ENCODE data around the gene RPL36.
A peak's percentile ranks its signal among the peaks of the same experiment; 100 is the strongest.
"Not testable (repeated sequence)": the region's sequence is repeated elsewhere in the genome, so short reads cannot be mapped to it uniquely, and the experiment has no call there.

RPL36 gene

GRCh38 chr19:5676105-5676771 is 13.9 kb upstream of the RPL36 start:
- DNase-seq: no peak

DNA sequence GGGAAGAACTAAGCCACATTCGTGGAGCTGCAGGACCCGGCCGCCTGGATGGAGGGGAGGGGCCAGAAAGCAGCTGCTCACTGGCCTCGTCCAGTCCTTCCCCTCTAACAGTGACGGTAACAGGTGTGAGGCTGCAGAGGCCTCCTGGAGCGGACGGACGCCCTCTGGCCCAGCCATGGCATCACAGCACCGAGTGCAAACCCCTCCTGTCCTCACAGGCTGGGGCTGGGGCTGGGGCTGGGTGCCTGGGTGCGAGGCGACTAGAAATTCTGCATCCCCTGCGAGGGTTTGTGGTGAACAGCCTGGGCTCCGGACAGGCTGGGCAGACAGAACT is 13.4 kb upstream of the RPL36 start:
- no peak for DNase-seq

DNA sequence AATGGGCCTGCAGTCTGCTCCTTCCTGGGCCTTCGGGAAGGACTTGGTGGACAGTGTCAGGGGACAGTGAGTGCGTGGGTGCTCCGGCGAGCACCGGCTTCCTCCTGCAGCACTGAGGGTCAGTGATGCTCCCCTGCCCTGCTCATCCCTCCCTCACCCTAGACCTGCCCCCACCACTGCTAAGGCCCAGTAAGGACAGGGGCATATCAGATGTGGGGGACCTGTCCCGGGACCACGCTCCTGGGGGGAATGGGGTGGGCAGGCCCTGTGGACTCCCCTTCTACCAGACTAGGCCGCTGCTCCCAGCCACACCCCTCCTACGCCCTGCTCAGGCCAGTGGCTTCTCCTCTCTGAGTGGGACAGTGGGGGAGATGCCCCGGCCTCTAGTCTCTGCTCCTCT is 13.0 kb upstream of the RPL36 start:
- no peak for DNase-seq

DNA sequence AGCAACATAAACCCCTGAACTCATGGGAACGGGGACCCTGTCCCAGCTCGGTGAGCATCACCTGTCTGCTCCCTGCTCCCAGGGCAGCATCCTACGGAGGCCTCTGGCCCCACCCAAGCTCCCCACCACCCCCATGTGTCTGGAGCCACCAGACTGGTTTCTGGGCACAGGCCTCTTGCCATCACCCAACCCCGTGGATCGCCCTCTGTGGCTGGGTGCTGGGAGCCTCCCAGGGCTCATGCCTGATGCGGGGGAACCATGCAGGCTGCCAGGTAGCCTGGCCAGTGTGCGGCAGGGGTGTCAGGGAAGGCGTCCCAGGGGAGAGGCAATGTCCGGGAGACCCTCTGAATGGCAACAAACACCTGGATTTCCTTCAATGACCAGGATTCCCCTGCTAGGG is 12.5 kb upstream of the RPL36 start:
- DNase-seq: no peak

- no peak for DNase-seq
Measured at GRCh38 chr19:5678071-5678718, 11.9 kb upstream of the RPL36 start.

DNA sequence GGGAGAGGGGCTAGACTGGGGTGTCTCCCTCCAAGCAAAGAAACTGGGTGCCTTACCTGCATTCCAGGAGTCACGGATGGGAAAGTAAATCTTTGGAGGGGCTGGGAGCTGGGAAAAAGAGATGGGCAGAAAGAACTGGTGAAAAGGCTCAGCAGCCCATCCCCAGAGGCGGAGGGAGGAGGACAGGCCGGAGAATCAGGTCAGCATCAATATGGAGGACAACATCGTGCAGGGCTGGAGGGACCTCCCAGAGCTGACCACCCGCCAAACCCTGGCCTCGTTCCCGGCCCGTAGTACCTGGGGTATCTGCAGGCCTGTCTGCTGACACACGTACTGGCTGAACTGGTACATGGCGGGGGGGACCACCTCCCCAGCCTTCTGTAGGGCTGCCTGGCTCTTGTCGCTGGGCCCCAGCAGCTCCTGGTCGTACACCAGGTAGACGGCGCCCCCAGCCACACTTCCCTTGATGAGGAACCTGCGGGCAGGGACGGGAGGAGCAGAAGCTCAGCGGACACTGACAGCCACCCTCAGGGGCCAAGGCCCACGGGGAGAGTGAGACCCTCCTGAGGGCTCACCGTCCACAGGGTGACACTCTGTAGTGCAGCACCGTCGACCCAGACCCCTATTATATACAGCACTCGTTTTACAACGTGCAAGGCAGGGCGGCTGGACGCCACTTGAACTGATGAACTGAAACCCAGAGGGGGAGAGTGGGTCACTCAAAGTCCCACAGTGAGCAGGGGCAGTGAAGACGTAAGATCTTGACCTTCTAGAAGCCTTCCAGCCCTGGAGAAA is 10.6 kb upstream of the RPL36 start:
- no peak for DNase-seq

DNA sequence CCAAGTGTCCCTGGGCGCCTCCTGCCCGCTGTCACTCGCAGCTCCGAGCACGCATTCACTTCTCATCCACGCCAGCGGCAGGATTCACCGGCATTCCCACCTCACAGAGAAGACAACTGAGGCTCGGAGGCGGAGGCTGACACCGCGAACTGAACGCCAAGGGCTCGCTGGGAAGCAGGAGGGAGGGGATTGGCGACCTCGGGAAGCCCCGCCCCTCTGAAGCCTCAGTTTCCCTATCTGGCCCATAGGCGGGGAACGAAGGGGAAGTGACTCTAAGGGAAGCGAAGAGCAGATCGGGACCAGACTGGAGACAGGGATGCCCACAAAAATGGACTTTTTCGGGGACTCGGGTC is 10.0 kb upstream of the RPL36 start:
- DNase-seq: no peak

- peak; percentile 94 to 95 for DNase-seq
Measured at GRCh38 chr19:5680437-5681368, 9.4 kb upstream of the RPL36 start, which contains the start of the genes HSD11B1L and MICOS13. TSS of gene HSD11B1L (plus strand) at chr19:5681027. CDS start at chr19:5684833, 3,806 bp downstream. TSS of gene MICOS13 (minus strand) at chr19:5680516. CDS start at chr19:5680486, 30 bp downstream.

DNA sequence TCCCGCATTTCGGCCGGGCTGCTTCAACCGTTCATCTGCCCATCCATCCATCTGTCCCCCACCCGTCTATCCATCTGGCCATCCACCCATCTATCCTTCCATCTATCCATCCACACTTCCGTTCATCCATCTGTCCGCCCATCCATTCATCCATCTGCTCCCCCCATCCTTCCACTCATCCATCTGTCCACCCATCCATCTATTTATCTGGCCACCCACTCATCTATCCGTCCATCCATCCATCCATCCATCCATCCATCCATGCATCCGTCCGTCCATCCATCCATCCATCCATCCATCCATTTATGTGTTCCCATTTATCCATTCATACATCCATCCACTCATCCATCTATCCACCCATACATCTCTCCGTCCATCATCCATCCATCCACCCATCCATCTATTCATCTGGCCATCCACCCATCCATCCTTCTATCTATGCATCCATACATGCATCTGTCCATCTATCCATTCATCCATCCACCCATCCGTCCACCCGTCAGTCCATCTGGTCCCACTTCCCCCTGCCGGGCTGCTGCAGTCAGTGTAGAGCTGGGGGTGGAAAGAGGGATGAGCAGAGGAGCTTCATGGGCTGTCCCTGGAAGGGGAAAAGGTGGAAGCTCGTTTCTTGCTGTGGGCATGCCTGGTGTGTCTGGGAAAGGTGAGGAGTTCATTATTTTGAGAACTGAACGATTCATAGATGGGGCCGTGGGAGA is 8.5 kb upstream of the RPL36 start:
- DNase-seq: no peak

- DNase-seq: no peak
Measured at GRCh38 chr19:5682107-5682482, 8.0 kb upstream of the RPL36 start.

- DNase-seq: no peak
Measured at GRCh38 chr19:5683177-5683886, 6.8 kb upstream of the RPL36 start.

DNA sequence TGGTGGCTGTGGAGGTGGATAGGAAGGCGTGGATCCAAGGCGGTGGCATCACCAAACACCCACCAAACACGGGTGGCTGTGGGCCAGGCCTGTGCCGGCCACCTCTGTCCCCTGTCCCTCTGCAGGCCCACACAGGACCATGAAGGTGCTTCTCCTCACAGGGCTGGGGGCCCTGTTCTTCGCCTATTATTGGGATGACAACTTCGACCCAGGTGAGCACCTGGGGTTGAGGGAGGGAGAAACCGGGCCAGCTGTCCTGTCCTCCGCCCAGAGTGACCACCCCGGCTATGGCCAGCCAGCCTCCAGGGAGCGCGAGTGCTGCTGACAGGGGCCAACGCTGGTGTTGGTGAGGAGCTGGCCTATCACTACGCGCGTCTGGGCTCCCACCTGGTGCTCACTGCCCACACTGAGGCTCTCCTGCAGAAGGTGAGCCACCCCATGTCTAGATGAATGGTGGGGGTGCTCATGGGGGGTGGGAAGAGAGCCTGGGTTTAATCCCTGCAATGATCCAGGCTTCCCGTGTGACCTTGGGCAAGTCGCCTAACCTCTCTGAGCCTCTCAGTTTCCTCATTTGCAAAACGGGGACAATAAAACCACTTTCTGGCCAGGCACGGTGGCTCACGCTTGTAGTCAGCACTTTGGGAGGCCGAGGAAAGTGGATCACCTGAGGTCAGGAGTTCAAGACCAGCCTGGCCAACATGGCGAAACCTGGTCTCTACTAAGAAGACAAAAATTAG is 5.2 kb upstream of the RPL36 start:
- no peak for DNase-seq

- no peak for DNase-seq
Measured at GRCh38 chr19:5686326-5686646, 3.8 kb upstream of the RPL36 start.

DNA sequence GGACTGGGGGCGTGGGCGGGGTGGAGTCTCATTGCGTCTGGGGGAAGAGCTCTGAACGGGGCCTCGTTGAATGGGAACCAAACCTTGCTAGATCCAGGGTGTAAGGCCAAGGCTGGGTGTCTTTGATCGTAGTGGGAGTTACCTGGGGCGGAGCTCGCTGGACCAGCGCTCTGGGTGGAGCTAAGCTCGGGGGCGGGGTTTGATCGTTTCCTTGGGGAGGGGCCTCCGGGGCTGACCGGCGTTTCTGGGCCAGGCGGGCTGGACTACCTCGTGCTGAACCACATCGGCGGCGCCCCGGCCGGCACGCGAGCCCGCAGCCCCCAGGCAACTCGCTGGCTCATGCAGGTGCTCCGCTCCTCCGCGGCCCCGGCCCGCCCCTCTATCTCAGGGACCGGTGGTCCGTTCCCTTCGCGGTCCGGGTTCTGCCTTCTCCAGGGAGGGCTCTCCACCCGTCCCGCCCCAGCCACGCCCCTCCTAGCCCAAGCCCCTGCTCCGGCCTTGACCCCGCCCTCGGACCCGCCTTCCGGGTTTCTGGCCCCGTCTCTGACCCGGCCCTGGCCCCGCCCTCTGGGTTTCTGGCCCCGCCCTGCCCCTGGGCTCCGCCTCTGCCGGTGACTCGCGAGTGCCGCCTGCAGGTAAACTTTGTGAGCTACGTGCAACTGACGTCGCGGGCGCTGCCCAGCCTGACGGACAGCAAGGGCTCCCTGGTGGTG is 3.3 kb upstream of the RPL36 start:
- DNase-seq: peak; percentile 62 to 72

DNA sequence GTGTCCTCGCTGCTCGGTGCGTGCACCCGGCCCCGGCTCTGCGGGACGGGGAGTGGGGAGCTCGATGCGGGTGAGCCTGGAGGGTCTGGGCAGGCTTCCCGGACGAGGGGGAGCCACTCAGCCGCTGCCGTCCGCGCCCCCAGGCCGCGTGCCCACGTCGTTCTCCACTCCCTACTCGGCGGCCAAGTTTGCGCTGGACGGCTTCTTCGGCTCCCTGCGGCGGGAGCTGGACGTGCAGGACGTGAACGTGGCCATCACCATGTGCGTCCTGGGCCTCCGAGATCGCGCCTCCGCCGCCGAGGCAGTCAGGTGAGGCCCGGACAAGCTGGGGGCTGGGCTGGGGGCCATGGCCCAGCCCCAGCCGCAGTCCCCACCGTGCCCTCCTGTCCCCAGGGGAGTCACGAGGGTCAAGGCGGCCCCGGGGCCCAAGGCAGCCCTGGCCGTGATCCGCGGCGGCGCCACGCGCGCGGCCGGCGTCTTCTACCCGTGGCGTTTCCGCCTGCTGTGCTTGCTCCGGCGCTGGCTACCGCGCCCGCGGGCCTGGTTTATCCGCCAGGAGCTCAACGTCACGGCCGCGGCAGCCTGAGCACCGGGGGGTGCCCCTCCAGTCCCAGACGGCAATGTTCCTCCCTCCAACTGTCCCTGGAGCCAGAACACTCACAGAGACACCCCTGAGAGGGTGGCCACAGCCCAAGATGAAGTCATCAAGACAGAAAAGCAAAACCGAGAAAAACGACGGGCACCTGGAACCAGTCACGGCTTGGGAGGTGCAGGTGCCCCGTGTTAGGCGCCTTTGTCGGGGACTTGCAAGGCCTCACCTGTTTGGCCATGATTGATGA is 2.5 kb upstream of the RPL36 start:
- no peak for DNase-seq

DNA sequence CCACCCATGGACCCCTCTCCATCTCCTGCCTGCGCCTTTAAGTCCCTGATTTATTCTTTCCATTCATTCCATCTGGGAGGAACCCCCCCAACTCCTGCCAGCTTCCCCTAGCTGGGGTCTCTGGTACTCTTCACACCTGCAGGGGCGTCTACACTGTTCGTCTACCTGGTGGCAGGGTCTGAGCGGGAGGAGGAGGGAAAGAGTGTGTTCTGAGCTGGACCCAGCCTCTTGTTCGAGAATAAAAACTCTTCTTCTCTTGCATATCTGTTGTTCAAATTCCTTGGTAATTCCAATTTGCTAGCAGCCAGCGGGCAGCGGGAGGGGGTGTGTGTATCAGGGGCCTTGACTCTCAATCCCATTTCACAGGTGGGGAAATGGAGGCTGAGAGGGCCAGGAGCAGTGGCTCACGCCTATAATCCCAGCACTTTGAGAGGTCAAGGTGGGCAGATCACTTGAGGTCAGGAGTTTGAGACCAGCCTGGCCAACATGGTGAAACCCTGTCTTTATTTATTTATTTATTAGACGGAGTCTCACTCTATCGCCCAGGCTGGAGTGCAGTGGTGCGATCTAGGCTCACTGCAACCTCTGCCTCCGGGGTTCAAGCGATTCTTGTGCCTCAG is 1.7 kb upstream of the RPL36 start:
- not testable (repeated sequence) for DNase-seq

GRCh38 chr19:5690955-5691821 is 1.1 kb downstream of the RPL36 start:
- no peak for DNase-seq
